WTC11 (cell line): ENCODE data around the gene CEACAM3. TPM values are rescaled to one million over a fixed set of nuclear protein-coding genes. Genes with fewer than 3 reads are reported as not detected.
A peak's percentile ranks its signal among the peaks of the same experiment; 100 is the strongest.

Experiments
- ATAC-seq: fragments of 200-7000 bp; cut with Tn5 transposase; 2 replicates; pipeline ENCODE4 v1.10.0; 2021; ENCODE audit warnings: mild to moderate bottlenecking, moderate library complexity
- Bru-seq: library from RNA; stranded (reverse); fragments of 400-500 nt; gene quantifications from one replicate; lab custom pipeline; 2021; lab: Mats Ljungman, UMichigan
- CTCF ChIA-PET: fragments of 300-600 bp; sonication (Branson Sonifier 250); formaldehyde crosslinking; loops from one replicate; lab custom pipeline; 2021; ENCODE audit warnings: antibody characterized with exemption; lab: Charles Lee
- POLR2A ChIA-PET: fragments of 350-600 bp; sonication (Branson Sonifier 250); formaldehyde crosslinking; loops from one replicate; lab custom pipeline; 2021; ENCODE audit warnings: antibody characterized with exemption; lab: Charles Lee
- DNase-seq: peaks from one replicate; pipeline ENCODE4 v3.0.0; 2021; ENCODE audit warnings: low spot score
- H3K27ac Mint-ChIP-seq: 2 replicates; pipeline ENCODE4 v1.8.0; 2021; ENCODE audit warnings: mixed read lengths
- H3K27me3 Mint-ChIP-seq: 2 replicates; pipeline ENCODE4 v1.8.0; 2021; ENCODE audit warnings: low read depth, mild to moderate bottlenecking, moderate library complexity, mixed read lengths
- H3K36me3 Mint-ChIP-seq: 2 replicates; pipeline ENCODE4 v1.8.0; 2021; ENCODE audit warnings: mixed read lengths
- H3K4me1 Mint-ChIP-seq: 2 replicates; pipeline ENCODE4 v1.8.0; 2022; ENCODE audit warnings: mixed read lengths
- H3K4me3 Mint-ChIP-seq: 2 replicates; pipeline ENCODE4 v1.8.0; 2021; ENCODE audit warnings: mild to moderate bottlenecking, moderate library complexity, mixed read lengths
- H3K9me3 Mint-ChIP-seq: 2 replicates; pipeline ENCODE4 v1.8.0; 2021; ENCODE audit warnings: mixed read lengths
- ARID4B ChIP-seq: sonication (generic); formaldehyde crosslinking; IDR thresholded peaks from 2 replicates; pipeline ENCODE4 v1.8.0; 2023; ENCODE audit warnings: missing genetic modification reagents, mild to moderate bottlenecking, borderline replicate concordance
- ATF3 ChIP-seq: sonication (generic); formaldehyde crosslinking; conservative IDR thresholded peaks from 2 replicates; pipeline ENCODE4 v1.8.1; 2022; ENCODE audit warnings: mild to moderate bottlenecking, missing genetic modification reagents
- CDX4 ChIP-seq: fragments of 250-450 bp; sonication (Bioruptor Pico); IDR thresholded peaks from 2 replicates; pipeline ENCODE4 v1.9.0; 2021; ENCODE audit warnings: moderate library complexity, mild to moderate bottlenecking, inconsistent platforms, borderline replicate concordance
- CREB1 ChIP-seq: sonication (generic); formaldehyde crosslinking; IDR thresholded peaks from 2 replicates; pipeline ENCODE4 v1.8.0; 2023; ENCODE audit warnings: mild to moderate bottlenecking, missing genetic modification reagents
- E2F5 ChIP-seq: sonication (generic); formaldehyde crosslinking; IDR thresholded peaks from 2 replicates; pipeline ENCODE4 v1.8.1; 2022; ENCODE audit warnings: mild to moderate bottlenecking, moderate library complexity, missing genetic modification reagents
- FOXJ3 ChIP-seq: sonication (generic); formaldehyde crosslinking; IDR thresholded peaks from 2 replicates; pipeline ENCODE4 v1.9.0; 2021; ENCODE audit warnings: missing genetic modification reagents, mild to moderate bottlenecking, borderline replicate concordance
- FOXP1 ChIP-seq: sonication (generic); formaldehyde crosslinking; IDR thresholded peaks from 2 replicates; pipeline ENCODE4 v1.8.0; 2022; ENCODE audit warnings: missing genetic modification reagents, mild to moderate bottlenecking, moderate library complexity, borderline replicate concordance
- HMGA2 ChIP-seq: fragments of 250-450 bp; sonication (Bioruptor Pico); IDR thresholded peaks from 2 replicates; pipeline ENCODE4 v1.4.0; 2021; ENCODE audit warnings: mild to moderate bottlenecking, moderate library complexity
- IRF2 ChIP-seq: sonication (generic); formaldehyde crosslinking; IDR thresholded peaks from 2 replicates; pipeline ENCODE4 v1.8.0; 2022; ENCODE audit warnings: low read depth, missing genetic modification reagents, borderline replicate concordance
- MLX ChIP-seq: sonication (generic); formaldehyde crosslinking; IDR thresholded peaks from 2 replicates; pipeline ENCODE4 v1.8.1; 2023; ENCODE audit warnings: mild to moderate bottlenecking, missing genetic modification reagents, moderate library complexity
- MYBL2 ChIP-seq: sonication (generic); formaldehyde crosslinking; IDR thresholded peaks from 2 replicates; pipeline ENCODE4 v1.8.1; 2023; ENCODE audit warnings: mild to moderate bottlenecking, moderate library complexity, missing genetic modification reagents
- NFE2L1 ChIP-seq: sonication (generic); formaldehyde crosslinking; IDR thresholded peaks from 2 replicates; pipeline ENCODE4 v1.8.1; 2023; ENCODE audit warnings: missing genetic modification reagents
- NR1H2 ChIP-seq: sonication (generic); formaldehyde crosslinking; IDR thresholded peaks from 2 replicates; pipeline ENCODE4 v1.9.0; 2021; ENCODE audit warnings: mild to moderate bottlenecking, moderate library complexity, missing genetic modification reagents
- NR2C2 ChIP-seq: sonication (generic); formaldehyde crosslinking; IDR thresholded peaks from 2 replicates; pipeline ENCODE4 v1.8.0; 2022; ENCODE audit warnings: mild to moderate bottlenecking, missing genetic modification reagents
- NR3C1 ChIP-seq: sonication (generic); formaldehyde crosslinking; conservative IDR thresholded peaks from 2 replicates; pipeline ENCODE4 v1.8.1; 2023; ENCODE audit warnings: low read depth, mild to moderate bottlenecking, missing genetic modification reagents
- PRRX2 ChIP-seq: fragments of 250-450 bp; sonication (Bioruptor Pico); IDR thresholded peaks from 2 replicates; pipeline ENCODE4 v1.8.0; 2021; ENCODE audit warnings: mild to moderate bottlenecking
- RELA ChIP-seq: sonication (generic); formaldehyde crosslinking; IDR thresholded peaks from 2 replicates; pipeline ENCODE4 v1.8.1; 2022; ENCODE audit warnings: missing genetic modification reagents, mild to moderate bottlenecking, borderline replicate concordance
- SP1 ChIP-seq: sonication (generic); formaldehyde crosslinking; conservative IDR thresholded peaks from 2 replicates; pipeline ENCODE4 v1.8.1; 2022; ENCODE audit warnings: missing genetic modification reagents
- TEAD4 ChIP-seq: sonication (generic); formaldehyde crosslinking; IDR thresholded peaks from 2 replicates; pipeline ENCODE4 v1.8.0; 2022; ENCODE audit warnings: mild to moderate bottlenecking, missing genetic modification reagents
- ZBTB21 ChIP-seq: sonication (generic); formaldehyde crosslinking; IDR thresholded peaks from 2 replicates; pipeline ENCODE4 v1.8.1; 2023; ENCODE audit warnings: mild to moderate bottlenecking, missing genetic modification reagents, borderline replicate concordance
- ZNF219 ChIP-seq: sonication (generic); formaldehyde crosslinking; IDR thresholded peaks from 2 replicates; pipeline ENCODE4 v1.8.0; 2023; ENCODE audit warnings: missing genetic modification reagents, mild to moderate bottlenecking, borderline replicate concordance
- ZNF396 ChIP-seq: fragments of 250-450 bp; sonication (Bioruptor Pico); IDR thresholded peaks from 2 replicates; pipeline ENCODE4 v1.8.0; 2021; ENCODE audit warnings: mild to moderate bottlenecking, moderate library complexity, borderline replicate concordance
- ZNF512 ChIP-seq: sonication (generic); formaldehyde crosslinking; IDR thresholded peaks from 2 replicates; pipeline ENCODE4 v1.8.1; 2022; ENCODE audit warnings: missing genetic modification reagents, borderline replicate concordance
- ZSCAN18 ChIP-seq: fragments of 250-450 bp; sonication (Bioruptor Pico); IDR thresholded peaks from 2 replicates; pipeline ENCODE4 v2.1.2; 2022; ENCODE audit warnings: mild to moderate bottlenecking, moderate library complexity
- long read RNA-seq, 3 experiments: library from RNA in 1 of 3; library from capped mRNA in 1 of 3; library from polyadenylated mRNA in 1 of 3; unstranded in 2 of 3; stranded (forward) in 1 of 3; transcript quantifications; one replicate each; pipeline ENCODE4 v2.0.0, GENCODE V29; 2021
- total RNA-seq: library from RNA; stranded (reverse); gene quantifications from 3 replicates; pipeline ENCODE4 v1.2.3, GENCODE V29; 2021

The CEACAM3 gene
- total RNA-seq (not detected in 3 replicates), Bru-seq, nascent RNA (not detected)
- long read RNA-seq, experiment 1: 0 reads
- long read RNA-seq, experiment 2: 0 reads
- long read RNA-seq, experiment 3: 0 reads

GRCh38 chr19:41796362-41796761 is at the start of gene CEACAM3:
TSS of gene CEACAM3 (plus strand) at chr19:41796587. CDS start at chr19:41796678, 91 bp downstream.
- TF ChIP-seq RELA (CRISPR knock-in tag) (no peak), MYBL2 (CRISPR knock-in tag) (no peak), E2F5 (no peak), SP1 (no peak), FOXJ3 (CRISPR knock-in tag) (no peak), FOXP1 (CRISPR knock-in tag) (no peak), CREB1 (CRISPR knock-in tag) (no peak), ZNF396 (CRISPR knock-in tag) (no peak), CDX4 (no peak), ZNF219 (no peak), IRF2 (CRISPR knock-in tag) (no peak), ATF3 (CRISPR knock-in tag) (no peak), MLX (CRISPR knock-in tag) (no peak), ZNF512 (CRISPR knock-in tag) (no peak), NR2C2 (CRISPR knock-in tag) (no peak), NFE2L1 (CRISPR knock-in tag) (no peak), NR1H2 (CRISPR knock-in tag) (no peak), NR3C1 (CRISPR knock-in tag) (no peak), ZBTB21 (no peak)
- TF ChIP-seq, all 79 proteins: peak for 0
- ChIA-PET CTCF (interaction anchor here (1.1 to 7.2 kb wide), 7 partner anchors 9 to 105 kb away, joined by 3 to 190 read pairs (median 5); partner anchors contain the start of genes DMRTC2 and LYPD4), POLR2A (no interaction called here)
- H3K4me3 Mint-ChIP-seq: no peak within 1 kb of the TSS
- DNase-seq: no peak
- peaks cover 11% of the 10 kb centered on the region for H3K27me3 Mint-ChIP-seq
- H3K27ac Mint-ChIP-seq: no peak within 1 kb of the TSS
- H3K36me3 Mint-ChIP-seq: no peaks in the 10 kb centered on the region
- peaks cover 3% of the 10 kb centered on the region for H3K9me3 Mint-ChIP-seq
- H3K4me1 Mint-ChIP-seq: peaks cover 4% of the 10 kb centered on the region
- no peak for ATAC-seq

GRCh38 chr19:41746593-41747227 is 49.7 kb upstream of the CEACAM3 start:
- DNase-seq (peak; percentile 67), ATAC-seq (peak; percentile 98)
- Mint-ChIP-seq H3K4me3 (no peak overlapping the region), H3K36me3 (no peaks in the 10 kb centered on the region), H3K27ac (no peak overlapping the region), H3K4me1 (no peaks in the 10 kb centered on the region), H3K27me3 (peaks cover 40% of the 10 kb centered on the region), H3K9me3 (no peaks in the 10 kb centered on the region)
- ChIA-PET POLR2A (interaction anchor here (0.6 kb wide), 1 partner anchor 31 kb away, joined by 3 read pairs; no protein-coding TSS in a partner anchor), CTCF (interaction anchor here (0.6 to 6.5 kb wide), 12 partner anchors 16 to 298 kb away, joined by 3 to 133 read pairs (median 5); no protein-coding TSS in a partner anchor)
- TF ChIP-seq ZBTB21: no peak
- TF ChIP-seq PRRX2 (CRISPR knock-in tag): no peak
- no peak for TF ChIP-seq HMGA2 (CRISPR knock-in tag)
- no peak for TF ChIP-seq FOXJ3 (CRISPR knock-in tag)
- no peak for TF ChIP-seq ARID4B (CRISPR knock-in tag)
- no peak for TF ChIP-seq ZSCAN18 (CRISPR knock-in tag)
- no peak for TF ChIP-seq TEAD4 (CRISPR knock-in tag)
- TF ChIP-seq E2F5: no peak
